ENCODE data around the gene TPSB2.

GRCh38 chr16:1244881-1245280, 14.9 kb upstream of the TPSB2 start:
- no peak for TF ChIP-seq CTCF (IDR thresholded peaks at IDR 0.05)
- no peak for TF ChIP-seq POLR2A (IDR thresholded peaks at IDR 0.05)

All from lower leg skin (tissue), 3 donors.